GM23338 (cell line): ENCODE measurements around the gene IL1RL1. TPM values are rescaled to one million over a fixed set of nuclear protein-coding genes. Genes with fewer than 3 reads are reported as not detected.

Experiments
- ATAC-seq: fragments of 200-7000 bp; cut with Tn5 transposase; 3 replicates; pipeline ENCODE4 v1.9.1; 2020
- DNase-seq: peaks from one replicate; pipeline ENCODE4 v3.0.0-alpha.2; 2015; ENCODE audit warnings: low spot score
- H2AFZ ChIP-seq: fragments of 200-600 bp; sonication (generic); 2 replicates; pipeline ENCODE4 v1.8.0; 2016; ENCODE audit warnings: antibody characterized with exemption, mild to moderate bottlenecking, moderate library complexity
- H3F3A ChIP-seq: fragments of 200-600 bp; sonication (generic); replicated peaks from 2 replicates; pipeline ENCODE4 v1.8.0; 2017; ENCODE audit warnings: antibody characterized with exemption, mixed run types, low read depth
- H3K27ac ChIP-seq: fragments of 200-600 bp; sonication (generic); 2 replicates; pipeline ENCODE4 v1.6.1; 2016; ENCODE audit warnings: low read depth
- H3K27me3 ChIP-seq: fragments of 200-600 bp; sonication (generic); 2 replicates; pipeline ENCODE4 v1.8.0; 2016; ENCODE audit warnings: mild to moderate bottlenecking, mixed run types, moderate library complexity; ENCODE audit not compliant: insufficient read depth
- H3K36me3 ChIP-seq: fragments of 200-600 bp; sonication (generic); 2 replicates; pipeline ENCODE4 v1.8.0; 2016; ENCODE audit warnings: mild to moderate bottlenecking; ENCODE audit not compliant: insufficient read depth
- H3K4me1 ChIP-seq: fragments of 200-600 bp; sonication (generic); 2 replicates; pipeline ENCODE4 v1.8.0; 2016; ENCODE audit warnings: mild to moderate bottlenecking, moderate library complexity; ENCODE audit not compliant: insufficient read depth
- H3K4me2 ChIP-seq: fragments of 200-600 bp; sonication (generic); 2 replicates; pipeline ENCODE4 v1.7.1; 2017; ENCODE audit warnings: mixed run types
- H3K4me3 ChIP-seq: fragments of 200-600 bp; sonication (generic); 2 replicates; pipeline ENCODE4 v1.6.1; 2016; ENCODE audit warnings: mixed run types
- H3K79me2 ChIP-seq: fragments of 200-600 bp; sonication (generic); replicated peaks from 2 replicates; pipeline ENCODE4 v1.8.0; 2017; ENCODE audit warnings: mild to moderate bottlenecking; ENCODE audit not compliant: insufficient read depth
- H3K9me2 ChIP-seq: fragments of 200-600 bp; sonication (generic); 2 replicates; pipeline ENCODE4 v1.8.0; 2017; ENCODE audit not compliant: insufficient read depth
- H4K20me1 ChIP-seq: fragments of 200-600 bp; sonication (generic); replicated peaks from 2 replicates; pipeline ENCODE4 v1.8.0; 2017; ENCODE audit warnings: mild to moderate bottlenecking; ENCODE audit not compliant: insufficient read depth
- H3K27ac Mint-ChIP-seq: 2 replicates; pipeline ENCODE4 v1.8.0; 2020; ENCODE audit warnings: inconsistent platforms, mild to moderate bottlenecking, moderate library complexity, mixed read lengths
- H3K27me3 Mint-ChIP-seq: 3 replicates; pipeline ENCODE4 v1.8.0; 2022; ENCODE audit warnings: low read depth, mild to moderate bottlenecking, moderate library complexity, mixed read lengths, inconsistent platforms; ENCODE audit not compliant: insufficient read depth, poor library complexity
- H3K36me3 Mint-ChIP-seq: 3 replicates; pipeline ENCODE4 v1.8.0; 2021; ENCODE audit warnings: low read depth, mild to moderate bottlenecking, inconsistent platforms, moderate library complexity, mixed read lengths
- H3K4me1 Mint-ChIP-seq: 3 replicates; pipeline ENCODE4 v1.8.0; 2020; ENCODE audit warnings: mild to moderate bottlenecking, inconsistent platforms, mixed read lengths
- H3K4me3 Mint-ChIP-seq: 3 replicates; pipeline ENCODE4 v1.8.0; 2021; ENCODE audit warnings: moderate library complexity, mild to moderate bottlenecking, inconsistent platforms, mixed read lengths
- H3K9me3 Mint-ChIP-seq: 3 replicates; pipeline ENCODE4 v1.8.0; 2020; ENCODE audit warnings: moderate library complexity, mild to moderate bottlenecking, inconsistent platforms, mixed read lengths
- CREB1 ChIP-seq: fragments of 250-450 bp; sonication (Bioruptor Pico); IDR thresholded peaks from 2 replicates; pipeline ENCODE4 v1.5.0; 2020; ENCODE audit warnings: low read depth, mild to moderate bottlenecking, moderate library complexity
- CTCF ChIP-seq, 2 experiments: fragments of 200-600 bp in 1 of 2; sonication (generic) in 1 of 2; conservative IDR thresholded peaks; 2 replicates each; pipeline versions ENCODE4 v1.5.1 to v1.6.1; 2016 to 2017; ENCODE audit warnings: antibody characterized with exemption in 2 of 2, low read depth in 2 of 2, mild to moderate bottlenecking in 2 of 2, moderate library complexity in 1 of 2
- ETS1 ChIP-seq: IDR thresholded peaks from 2 replicates; pipeline ENCODE4 v1.6.1; 2016; ENCODE audit warnings: antibody characterized with exemption
- EZH2 ChIP-seq: fragments of 200-600 bp; sonication (generic); IDR thresholded peaks from one replicate; pipeline ENCODE4 v1.8.0; 2017; ENCODE audit warnings: antibody characterized with exemption, mild to moderate bottlenecking, low read depth; ENCODE audit not compliant: unreplicated experiment
- EZH2phosphoT487 ChIP-seq: fragments of 200-600 bp; sonication (generic); IDR thresholded peaks from one replicate; pipeline ENCODE4 v1.8.1; 2018; ENCODE audit warnings: antibody characterized with exemption; ENCODE audit not compliant: unreplicated experiment
- JUNB ChIP-seq: IDR thresholded peaks from one replicate; pipeline ENCODE4 v1.6.1; 2016; ENCODE audit warnings: antibody characterized with exemption; ENCODE audit not compliant: unreplicated experiment
- NANOG ChIP-seq: IDR thresholded peaks from 2 replicates; pipeline ENCODE4 v1.6.1; 2016; ENCODE audit warnings: antibody characterized with exemption, borderline replicate concordance
- POLR2AphosphoS5 ChIP-seq: IDR thresholded peaks from 2 replicates; pipeline ENCODE4 v1.6.1; 2016; ENCODE audit warnings: antibody characterized with exemption, low read depth
- REST ChIP-seq: IDR thresholded peaks from one replicate; pipeline ENCODE4 v1.6.1; 2018; ENCODE audit warnings: antibody characterized with exemption; ENCODE audit not compliant: unreplicated experiment
- ZNF114 ChIP-seq: fragments of 250-450 bp; sonication (Bioruptor Pico); IDR thresholded peaks from 2 replicates; pipeline ENCODE4 v1.5.0; 2020; ENCODE audit warnings: mild to moderate bottlenecking, moderate library complexity
- ZNF331 ChIP-seq: fragments of 250-450 bp; sonication (Bioruptor Pico); IDR thresholded peaks from 2 replicates; pipeline ENCODE4 v1.5.0; 2020; ENCODE audit warnings: low read depth, mild to moderate bottlenecking, moderate library complexity
- polyA plus RNA-seq: library from polyadenylated mRNA; unstranded; fragments of >200 nt; fragmentation: Nextera tagmentation; extraction: Ambion mirVana; gene quantifications from 2 replicates; pipeline ENCODE4 v1.2.1, GENCODE V29; 2016
- total RNA-seq: library from RNA; depleted of rRNA; stranded (reverse); fragments of >200 nt; shearing (Covaris generic); gene quantifications from 2 replicates; pipeline ENCODE4 v1.2.3, GENCODE V29; 2014

The IL1RL1 gene
- total and polyA plus RNA-seq, 2 experiments from 2014 or later: not detected

GRCh38 chr2:102383722-102384121 is 72.4 kb downstream of the IL1RL1 start (continued):
- no peak for TF ChIP-seq REST
- TF ChIP-seq CTCF (conservative IDR thresholded peaks at IDR 0.05; ENCODE audit: low read depth in 2 of 2): no peak
- no peak for TF ChIP-seq ZNF114 (CRISPR knock-in tag)
- TF ChIP-seq ETS1: no peak

GRCh38 chr2:102385522-102385921 is 74.2 kb downstream of the IL1RL1 start:
- Histone ChIP-seq H3K4me1 (no peaks in the 10 kb centered on the region), H3K27me3 (no peaks in the 10 kb centered on the region), H4K20me1 (no peaks in the 10 kb centered on the region), H3K9me2 (0 out of 2 replicates have a peak, but pooled peaks cover 3% of the 10 kb centered on the region), H3K27ac (no peak overlapping the region), H3K4me3 (no peak overlapping the region), H3F3A (no peaks in the 10 kb centered on the region), H3K79me2 (no peaks in the 10 kb centered on the region), H3K4me2 (no peak overlapping the region), H2AFZ (no peak overlapping the region), H3K36me3 (no peaks in the 10 kb centered on the region)
- Mint-ChIP-seq H3K9me3 (peaks cover 40% of the 10 kb centered on the region), H3K4me3 (no peak overlapping the region), H3K27ac (no peak overlapping the region), H3K36me3 (peaks cover 9% of the 10 kb centered on the region), H3K27me3 (no peaks in the 10 kb centered on the region), H3K4me1 (no peaks in the 10 kb centered on the region)
- DNase-seq (no peak), ATAC-seq (no peak)
- TF ChIP-seq EZH2phosphoT487 (no peak), ZNF114 (CRISPR knock-in tag) (no peak), ETS1 (no peak), NANOG (no peak), JUNB (no peak), POLR2AphosphoS5 (no peak), REST (no peak), CREB1 (CRISPR knock-in tag) (no peak), ZNF331 (CRISPR knock-in tag) (no peak), EZH2 (no peak)
